HL-60/S4 treated with phorbol 12-myristate 13-acetate at 8.2 ng/mL for 4 days and 3 days (cell line): ENCODE results near the gene CREB3L2.

Experiments used
- in situ Hi-C: fragments of 300-500 bp; cut with MboI; formaldehyde crosslinking; loops from 2 replicates; pipeline ENCODE4 v1.15.0; 2022; ENCODE audit warnings: low sequenced_read_pairs

CREB3L2 gene

DNA sequence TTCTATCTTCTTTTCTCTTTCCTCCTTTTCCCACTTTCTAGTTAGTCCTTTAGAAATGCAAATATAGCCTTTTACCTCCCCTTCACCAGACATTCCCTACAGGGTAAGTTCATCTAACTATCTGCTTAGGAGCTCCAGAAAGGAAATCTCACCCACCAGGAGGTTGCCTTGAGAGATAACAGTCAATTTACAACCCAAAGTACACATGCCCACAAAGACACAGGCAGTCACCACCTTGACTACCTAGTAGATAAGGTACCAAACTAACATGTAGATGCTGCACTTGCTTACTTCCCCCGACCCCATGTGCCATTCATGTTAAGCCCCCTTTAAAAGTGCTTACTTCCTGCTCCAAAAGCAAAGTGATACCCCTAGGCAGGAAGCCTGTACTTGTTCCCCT is 12.8 kb upstream of the CREB3L2 start:
- in situ Hi-C loops, result loop anchor here (5.0 to 25.0 kb wide), 2 partner anchors 107 to 402 kb away; no protein-coding TSS in a partner anchor

DNA sequence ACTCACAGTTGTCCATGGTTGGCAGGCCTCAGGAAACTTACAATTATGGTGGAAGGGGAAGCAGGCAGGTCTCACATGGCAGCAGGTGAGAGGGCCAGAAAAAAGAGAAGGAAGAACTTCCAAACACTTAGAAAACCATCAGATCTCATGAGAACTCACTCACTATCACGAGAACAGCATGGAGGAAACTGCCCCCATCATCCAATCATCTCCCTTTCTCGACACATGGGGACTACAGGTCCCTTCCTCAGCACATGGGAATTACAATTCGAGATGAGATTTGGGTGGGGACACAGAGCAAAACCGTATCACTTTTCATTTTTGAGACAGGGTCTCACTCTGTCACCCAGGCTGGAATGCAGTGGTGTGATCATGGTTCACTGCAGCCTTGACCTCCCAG is 12.3 kb upstream of the CREB3L2 start:
- in situ Hi-C loops, result loop anchor here (5.0 to 25.0 kb wide), 2 partner anchors 107 to 402 kb away; no protein-coding TSS in a partner anchor

DNA sequence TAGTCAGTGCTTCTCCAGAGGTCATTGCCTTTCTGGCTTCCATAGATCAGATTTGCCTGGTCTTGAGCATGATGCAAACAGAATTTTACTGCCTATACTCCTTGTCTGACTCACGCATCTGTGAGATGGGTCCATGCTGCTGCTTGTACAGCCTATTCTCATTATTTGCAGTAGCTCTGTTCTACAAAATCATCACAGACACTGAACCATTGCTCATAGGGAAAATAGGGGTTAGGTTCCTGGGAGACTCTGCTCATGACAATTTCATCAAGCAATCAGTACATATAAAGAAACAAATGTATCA is 7.4 kb upstream of the CREB3L2 start:
- in situ Hi-C loops, result loop anchor here (25.0 kb wide), 1 partner anchor 397 kb away; no protein-coding TSS in a partner anchor

DNA sequence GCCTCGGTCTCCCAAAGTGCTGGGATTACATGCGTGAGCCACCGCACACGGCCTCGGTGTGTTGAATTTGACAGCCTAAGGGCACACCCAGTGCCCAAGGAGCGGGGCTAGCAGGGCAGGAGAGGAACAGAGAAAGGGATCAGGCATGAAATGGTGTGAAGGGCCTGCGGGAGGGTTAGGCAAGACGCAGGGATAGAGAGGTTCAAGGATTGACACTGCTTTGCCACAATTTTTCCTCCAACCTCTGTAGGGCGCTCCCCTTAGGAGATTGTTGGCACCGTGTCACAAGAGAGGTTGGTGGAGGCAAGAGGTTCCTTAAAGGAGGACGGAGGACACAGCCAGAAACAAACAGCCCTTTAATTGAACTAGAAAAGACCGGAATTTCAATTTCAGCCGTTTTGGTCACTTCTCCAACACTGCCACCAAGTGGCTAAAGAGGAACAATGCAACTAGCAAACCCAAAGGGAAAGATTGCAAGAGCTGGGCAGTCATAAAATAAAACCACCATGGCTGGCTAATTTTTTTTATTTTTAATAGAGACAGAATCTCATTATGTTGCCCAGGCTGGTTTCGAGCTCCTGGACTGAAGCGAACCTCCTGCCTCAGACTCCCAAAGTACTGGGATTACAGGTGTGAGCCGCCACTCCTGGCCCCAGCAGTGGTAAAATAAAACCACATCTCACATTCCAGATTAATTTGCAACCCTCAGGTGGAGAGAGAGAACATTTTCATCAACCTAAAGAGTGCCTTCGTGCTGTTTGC is 6.9 kb upstream of the CREB3L2 start:
- in situ Hi-C loops, result loop anchor here (25.0 kb wide), 1 partner anchor 396 kb away; no protein-coding TSS in a partner anchor

DNA sequence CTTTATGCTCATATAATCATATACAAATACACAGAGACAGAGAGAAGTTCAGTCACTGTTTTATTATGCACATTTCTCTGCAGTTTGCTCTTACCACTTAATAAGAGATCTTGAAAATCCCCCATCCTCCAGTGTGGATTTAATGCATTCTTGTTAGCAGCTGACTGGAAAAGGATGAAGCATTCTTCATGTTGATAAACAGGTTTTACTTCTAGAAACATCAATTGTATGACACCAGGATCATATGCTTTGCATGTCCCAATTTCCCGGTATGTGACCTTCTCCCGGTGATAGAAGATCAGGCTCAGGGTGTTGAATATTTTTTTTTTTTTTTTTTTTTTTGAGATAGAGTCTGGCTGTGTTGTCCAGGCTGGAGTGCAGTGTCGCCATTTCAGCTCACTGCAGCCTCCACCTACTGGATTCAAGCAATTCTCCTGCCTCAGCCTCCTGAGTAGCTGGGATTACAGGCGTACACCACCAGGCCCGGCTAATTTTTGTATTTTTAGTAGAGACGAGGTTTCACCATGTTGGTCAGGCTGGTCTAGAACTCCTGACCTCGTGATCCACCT is 6.2 kb upstream of the CREB3L2 start:
- in situ Hi-C loops, result loop anchor here (25.0 kb wide), 1 partner anchor 396 kb away; no protein-coding TSS in a partner anchor

DNA sequence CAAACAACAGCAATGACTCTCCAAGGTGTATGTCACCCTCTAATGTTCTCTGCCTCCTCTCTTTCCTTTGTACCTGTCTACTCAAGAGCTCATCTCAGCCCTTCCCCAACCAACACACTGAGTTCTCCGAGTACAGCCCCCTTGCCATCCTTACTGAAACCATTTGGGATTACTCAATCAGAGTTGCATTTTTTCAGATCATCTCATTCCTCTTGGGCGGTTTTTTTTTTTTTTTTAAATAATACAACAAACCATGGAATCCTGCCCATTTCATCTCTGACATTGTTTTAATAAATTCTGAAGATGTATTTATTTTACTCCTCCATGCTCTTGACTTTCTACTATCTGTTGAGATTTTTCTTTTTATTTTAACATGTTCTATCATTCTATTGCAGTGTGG is 4.2 kb upstream of the CREB3L2 start:
- in situ Hi-C loops, result loop anchor here (25.0 kb wide), 1 partner anchor 394 kb away; no protein-coding TSS in a partner anchor

DNA sequence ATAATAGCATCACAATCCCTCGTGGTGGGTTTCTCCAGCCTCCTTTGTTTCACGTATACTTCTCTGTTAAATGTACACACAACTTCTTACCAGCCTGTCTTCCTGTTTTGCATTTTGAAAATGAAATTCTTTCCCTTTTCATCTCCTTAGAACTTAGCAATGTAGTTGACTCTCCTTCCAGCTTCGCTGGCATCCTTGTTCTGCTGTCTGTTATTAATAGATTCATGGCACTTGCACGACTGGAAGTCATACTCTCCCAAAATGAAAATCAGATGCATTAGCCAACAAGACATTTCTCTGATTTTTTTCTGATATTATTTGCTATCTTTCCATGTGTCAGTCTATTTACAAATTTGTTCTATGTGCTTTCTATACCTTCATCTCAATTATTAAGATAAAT is 3.0 kb upstream of the CREB3L2 start:
- in situ Hi-C loops, result loop anchor here (25.0 kb wide), 1 partner anchor 393 kb away; no protein-coding TSS in a partner anchor

DNA sequence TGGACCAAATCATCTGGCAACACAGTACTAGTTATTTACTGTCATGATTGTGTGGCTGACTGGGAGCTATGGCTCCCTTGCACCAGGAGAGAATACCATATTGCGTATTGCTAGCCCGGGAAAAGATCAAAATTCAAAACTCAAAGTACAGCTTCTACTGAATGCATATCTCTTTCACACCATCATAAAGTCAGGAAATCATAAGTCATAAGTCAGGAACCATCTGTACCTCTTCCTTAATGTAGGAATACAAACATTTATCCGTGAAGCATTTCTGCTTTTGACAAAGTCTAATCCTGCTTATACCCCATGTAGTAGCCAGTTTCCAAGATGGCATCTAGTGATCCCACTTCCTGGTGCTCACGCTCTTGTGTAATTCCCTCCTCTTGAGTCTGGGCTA is 2.2 kb upstream of the CREB3L2 start:
- in situ Hi-C loops, result loop anchor here (25.0 kb wide), 1 partner anchor 392 kb away; no protein-coding TSS in a partner anchor

DNA sequence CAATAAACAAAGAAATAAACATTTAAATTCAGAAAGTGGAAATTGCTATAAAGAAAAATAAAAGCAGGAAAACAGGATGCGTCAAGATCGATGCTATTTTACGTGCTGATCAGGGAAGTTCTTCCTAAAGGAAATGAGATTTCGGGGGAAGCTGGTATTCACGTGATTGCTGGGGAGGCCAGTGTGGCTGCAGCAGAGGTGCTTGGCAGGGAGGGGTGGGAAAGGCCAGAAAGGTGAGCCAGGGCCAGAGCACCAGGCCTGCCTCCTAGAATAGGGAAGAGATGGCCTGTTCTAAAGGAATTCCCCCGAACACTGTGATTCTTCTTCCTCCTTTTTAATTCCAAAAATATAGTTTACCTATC is 923 bp upstream of the CREB3L2 start:
- in situ Hi-C loops, result loop anchor here (25.0 kb wide), 1 partner anchor 391 kb away; no protein-coding TSS in a partner anchor

DNA sequence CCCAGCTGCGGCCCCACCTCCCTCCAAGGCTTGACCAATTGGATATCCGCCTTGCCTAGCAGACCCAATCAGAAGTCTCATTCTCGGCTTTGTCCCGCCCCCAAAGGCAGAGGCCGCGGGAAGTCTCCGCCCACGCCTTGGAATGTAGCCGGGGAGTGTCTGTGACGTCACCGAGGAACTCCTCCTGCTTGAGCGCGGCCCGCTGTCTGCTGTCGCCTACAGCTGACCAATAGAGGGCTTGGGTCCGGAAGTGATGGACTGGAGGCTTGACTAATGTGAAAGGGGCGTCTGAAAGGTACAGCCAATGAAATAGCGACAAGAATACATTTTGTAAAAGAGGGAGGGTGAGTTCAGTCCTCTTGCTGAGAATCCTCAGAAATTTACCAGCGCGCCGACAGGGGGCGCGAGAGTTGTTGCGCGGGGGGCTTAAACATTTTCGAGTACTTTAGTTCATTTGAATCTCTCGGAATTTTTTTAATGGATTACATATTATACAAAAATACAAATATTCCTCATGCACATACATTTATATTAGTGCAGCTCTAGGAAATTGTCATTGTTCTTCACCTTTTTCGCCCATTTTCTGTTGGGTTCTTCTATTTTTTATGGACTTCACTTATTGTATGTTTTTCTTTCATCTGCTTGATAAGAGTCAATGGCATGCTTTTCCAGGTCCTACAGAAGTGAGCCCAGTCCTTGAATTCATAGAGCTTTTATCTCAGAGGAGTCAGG is 376 bp upstream of the CREB3L2 start:
- in situ Hi-C loops, result loop anchor here (25.0 kb wide), 1 partner anchor 390 kb away; no protein-coding TSS in a partner anchor

DNA sequence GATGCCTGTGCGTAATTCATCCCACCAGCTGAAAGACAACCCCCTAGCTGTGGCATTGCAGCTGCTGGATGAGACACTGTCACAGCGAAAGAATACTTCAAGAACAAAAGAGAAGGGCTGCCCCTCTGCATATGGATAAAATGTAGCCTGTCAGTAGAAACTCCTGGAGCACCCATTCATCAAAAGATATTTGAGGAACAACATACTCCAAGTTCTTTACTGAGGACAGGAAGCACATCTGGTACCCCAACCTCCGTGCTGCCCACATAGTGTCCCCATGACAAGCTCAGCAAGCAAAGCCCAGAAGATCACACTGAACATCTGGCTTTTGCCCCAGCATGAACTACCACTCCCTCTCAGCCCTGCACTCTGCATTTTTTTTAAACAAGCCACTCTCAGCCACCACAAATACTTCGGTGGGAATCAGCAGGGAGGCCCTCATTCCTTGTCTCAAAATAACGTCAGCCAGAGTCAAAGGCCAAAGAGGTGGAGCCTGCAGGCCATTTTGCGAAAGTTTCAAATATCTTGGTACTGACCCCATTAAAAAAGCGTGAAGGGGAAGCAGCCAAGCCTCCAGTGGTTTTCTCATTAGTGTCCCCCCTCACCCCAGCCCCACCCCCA is 1.7 kb downstream of the CREB3L2 start:
- in situ Hi-C loops, result loop anchor here (25.0 kb wide), 1 partner anchor 388 kb away; no protein-coding TSS in a partner anchor

DNA sequence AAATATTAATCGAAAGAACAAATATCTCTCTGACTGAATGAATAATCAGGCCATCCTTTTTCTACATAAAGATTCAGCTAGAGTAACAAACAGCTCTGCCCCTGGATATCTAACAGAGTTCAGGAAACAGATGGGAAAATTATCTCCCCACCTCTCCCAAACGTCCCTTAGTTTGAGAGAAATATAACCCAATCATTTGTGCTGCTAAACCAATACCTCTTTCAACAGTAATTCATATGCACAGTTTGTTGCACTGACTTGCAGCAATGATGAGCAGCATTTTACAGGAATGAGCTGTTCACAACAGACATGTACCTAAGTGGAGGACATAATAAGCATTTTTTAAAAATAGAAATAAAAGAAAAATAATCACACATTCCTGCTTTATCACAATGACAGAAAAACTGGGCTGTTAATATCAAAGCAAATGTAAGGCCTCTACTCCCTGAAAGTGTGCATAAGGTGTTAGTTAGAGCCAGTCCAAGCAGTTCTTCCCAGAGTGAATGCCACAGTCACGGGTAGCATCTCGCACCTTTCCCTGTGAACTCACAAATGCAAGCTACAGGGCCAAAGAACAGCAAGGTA is 2.3 kb downstream of the CREB3L2 start:
- in situ Hi-C loops, result loop anchor here (10.0 to 25.0 kb wide), 2 partner anchors 65 to 387 kb away; no protein-coding TSS in a partner anchor

DNA sequence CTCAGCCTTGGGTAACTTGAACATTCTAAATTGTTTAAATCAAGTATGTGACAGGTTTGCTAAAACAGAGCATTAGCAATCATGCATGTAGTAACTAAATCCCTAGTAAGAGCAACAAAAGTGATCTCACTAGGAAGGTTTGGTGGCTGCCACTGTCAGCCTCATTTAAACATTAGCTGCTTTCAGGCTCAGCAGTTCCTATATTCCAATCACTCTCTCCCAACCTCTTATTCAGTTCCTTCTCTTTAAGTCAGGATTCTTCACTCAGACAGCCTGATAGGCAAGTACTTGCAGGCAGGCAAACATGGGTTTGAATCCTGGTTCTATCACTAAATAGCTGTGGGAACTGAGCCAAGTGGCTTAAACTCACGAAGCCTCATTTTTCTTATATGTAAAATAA is 3.6 kb downstream of the CREB3L2 start:
- in situ Hi-C loops, result loop anchor here (10.0 kb wide), 1 partner anchor 63 kb away; no protein-coding TSS in a partner anchor

DNA sequence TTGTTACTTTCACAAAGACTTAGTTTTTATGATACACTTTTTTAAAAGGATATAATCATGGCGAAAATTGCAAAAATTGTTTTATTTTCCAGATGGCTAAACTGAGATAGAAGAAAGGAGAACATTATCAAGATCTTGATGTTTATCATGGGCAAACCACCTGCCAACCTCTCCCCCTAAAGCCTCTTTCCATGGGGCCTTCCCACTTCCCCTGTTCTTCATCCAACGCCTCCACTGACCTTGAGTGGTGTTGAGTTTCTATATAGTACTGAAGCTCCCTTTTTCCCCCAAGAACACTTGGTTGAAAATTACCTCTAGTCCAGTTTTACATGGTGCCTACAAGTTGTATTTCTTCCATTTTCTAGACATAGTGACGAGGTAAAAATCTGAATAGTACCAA is 5.0 kb downstream of the CREB3L2 start:
- in situ Hi-C loops, result loop anchor here (10.0 kb wide), 1 partner anchor 62 kb away; no protein-coding TSS in a partner anchor

DNA sequence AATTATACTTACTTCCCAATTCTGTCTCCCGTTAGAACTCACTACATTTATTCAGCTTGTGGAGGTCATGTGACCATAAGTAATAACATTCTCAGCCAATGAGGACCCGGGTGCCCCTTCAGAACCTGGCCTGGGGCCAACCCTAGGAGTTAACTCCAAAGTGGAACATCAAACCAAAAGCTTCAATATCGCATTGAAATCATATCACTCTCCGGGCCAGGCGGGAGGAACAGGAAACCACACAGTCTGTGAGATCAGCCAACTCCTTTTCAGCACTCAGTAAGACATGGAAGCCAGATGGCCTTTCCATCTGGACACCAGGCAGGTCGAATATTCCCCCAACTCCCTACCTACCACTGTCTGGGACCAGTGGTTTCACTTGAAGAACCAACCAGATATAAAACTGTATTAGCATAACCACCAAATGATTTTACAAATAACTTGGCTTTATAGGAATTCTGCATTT is 5.5 kb downstream of the CREB3L2 start:
- in situ Hi-C loops, result loop anchor here (10.0 kb wide), 1 partner anchor 62 kb away; no protein-coding TSS in a partner anchor

DNA sequence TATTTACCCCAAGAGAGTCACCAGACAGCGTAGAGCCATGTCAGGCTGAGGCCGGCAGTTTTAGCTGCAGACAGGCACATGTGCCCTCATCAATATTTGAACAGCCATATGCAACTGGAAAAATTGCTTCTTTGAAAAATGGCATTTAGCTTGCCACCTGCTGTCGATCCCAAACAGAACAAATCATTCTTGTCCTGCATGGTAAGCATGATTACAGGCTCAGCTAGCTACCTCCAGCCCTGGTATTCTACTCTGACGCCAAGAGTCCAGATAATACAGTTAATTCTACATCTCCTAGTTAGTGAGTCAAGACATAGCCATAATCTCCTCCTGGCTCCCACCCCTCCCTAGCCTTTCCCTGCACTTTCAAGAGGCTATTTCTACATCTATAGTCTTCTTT is 7.7 kb downstream of the CREB3L2 start:
- in situ Hi-C loops, result loop anchor here (10.0 kb wide), 1 partner anchor 59 kb away; no protein-coding TSS in a partner anchor

DNA sequence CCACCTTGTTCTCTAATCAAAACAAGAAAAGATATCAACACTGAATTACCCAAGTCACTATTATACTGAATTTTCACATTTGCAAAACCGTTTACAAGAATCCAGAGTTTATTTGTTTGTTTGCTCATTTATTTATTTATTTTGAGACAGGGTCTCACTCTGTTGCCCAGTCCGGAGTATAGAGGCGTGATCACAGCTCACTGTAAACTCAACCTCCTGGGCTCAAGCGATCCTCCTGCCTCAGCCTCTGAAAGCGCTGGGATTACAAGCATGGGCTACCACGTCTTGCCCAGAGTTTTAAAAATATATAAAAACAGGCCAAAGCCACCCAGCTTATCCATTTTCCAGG is 8.5 kb downstream of the CREB3L2 start:
- in situ Hi-C loops, result loop anchor here (10.0 kb wide), 1 partner anchor 59 kb away; no protein-coding TSS in a partner anchor

DNA sequence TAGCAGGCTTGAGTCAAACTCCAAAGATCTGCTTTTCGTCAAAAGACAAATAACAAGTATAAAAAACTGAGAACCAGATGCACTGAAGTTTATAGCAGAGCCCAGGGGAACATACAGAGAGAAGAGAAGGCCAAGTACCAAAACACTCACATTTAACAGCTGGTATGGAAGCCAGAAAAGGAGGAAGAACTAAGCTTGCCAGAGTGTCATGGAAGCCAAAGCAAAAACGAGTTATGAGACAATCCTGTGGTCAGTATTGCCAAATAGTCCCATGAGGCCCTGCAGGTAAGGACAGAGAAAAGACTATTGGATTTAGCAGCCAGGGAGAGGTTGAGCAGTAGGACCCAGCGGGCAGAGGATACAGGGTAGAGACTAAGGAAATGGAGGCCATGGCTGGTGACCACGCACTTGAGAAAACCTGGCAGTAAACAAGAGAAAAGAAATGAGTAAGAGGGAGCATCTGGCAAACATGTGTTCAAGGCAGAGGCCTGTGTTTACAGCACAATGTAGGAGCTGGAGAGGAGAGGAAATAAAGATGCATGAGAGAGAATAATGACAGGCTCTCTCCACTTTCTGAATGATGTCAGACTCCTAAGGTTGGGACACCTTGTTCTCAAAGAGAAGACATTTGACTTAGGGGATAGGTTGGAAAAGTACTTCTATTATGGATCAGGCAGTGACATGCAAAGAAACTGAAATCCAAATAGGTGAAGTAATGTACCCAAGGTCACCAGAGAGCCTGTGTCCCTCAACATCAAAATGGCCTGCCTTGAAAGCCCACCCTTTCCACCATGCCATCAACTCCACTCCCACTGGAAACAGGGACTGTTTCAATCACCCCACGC is 9.1 kb downstream of the CREB3L2 start:
- in situ Hi-C loops, result loop anchor here (10.0 kb wide), 1 partner anchor 58 kb away; no protein-coding TSS in a partner anchor

DNA sequence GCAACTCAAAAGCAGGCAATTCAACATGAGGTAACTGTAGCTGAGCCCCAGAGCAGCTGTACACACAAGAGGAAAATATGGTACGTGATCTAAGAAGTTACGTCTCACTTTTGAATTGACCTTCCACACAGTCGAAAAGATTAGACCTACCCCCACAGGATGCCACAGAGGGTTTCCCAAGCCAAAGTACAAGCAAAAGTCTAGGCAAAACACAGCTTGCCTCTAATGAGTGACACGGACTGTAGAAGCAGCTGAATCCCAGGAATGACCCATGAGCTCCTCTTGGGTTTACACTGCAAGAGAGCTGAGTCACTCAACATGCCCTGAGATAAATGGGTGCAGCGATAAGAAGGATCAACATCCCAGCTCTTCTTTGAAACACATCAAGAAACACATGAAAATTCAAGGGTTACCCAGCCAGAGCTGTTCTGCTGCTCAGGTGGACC is 9.8 kb downstream of the CREB3L2 start:
- in situ Hi-C loops, result loop anchor here (10.0 kb wide), 1 partner anchor 57 kb away; no protein-coding TSS in a partner anchor
